Suprapubic skin (tissue), 3 donors: Measurements from ENCODE around the gene ABRACL.

Experiments used
- CTCF ChIP-seq, 2 donors: fragments of 200-600 bp in 1 of 2; fragments of 450-650 bp in 1 of 2; sonication (generic) in 1 of 2; IDR thresholded peaks; one replicate each; pipeline ENCODE4 v1.5.1; 2016 to 2019; ENCODE audit warnings: antibody characterized with exemption in 2 of 2, mild to moderate bottlenecking in 1 of 2, moderate library complexity in 1 of 2
- POLR2A ChIP-seq, 2 donors: fragments of 450-650 bp; IDR thresholded peaks; one replicate each; pipeline ENCODE4 v1.6.1; 2017; ENCODE audit warnings: antibody characterized with exemption in 2 of 2, mild to moderate bottlenecking in 2 of 2, moderate library complexity in 2 of 2

GRCh38 chr6:138989098-138989983 is 39.2 kb upstream of the ABRACL start:
- TF ChIP-seq CTCF (IDR thresholded peaks at IDR 0.05), result no peak
- no peak for TF ChIP-seq POLR2A (IDR thresholded peaks at IDR 0.05)
